ENCODE measurements around the gene PSME2. TPM values are rescaled to one million over a fixed set of nuclear protein-coding genes. Genes with fewer than 3 reads are reported as not detected.

Gene PSME2
- total and polyA plus RNA-seq, 9 of the 15 experiments (the other 6 are each of a cell fraction or from before 2014, with no cell fraction given): 111 to 579 (median 159) TPM

GRCh38 chr14:24172261-24172860 lies 26.0 kb upstream of the PSME2 start:
- FAIRE-seq (no peak), ATAC-seq (no peak), DNase-seq (ENCODE audit: extremely low read depth in 1 of 4, low spot score in 3 of 4) (no peak)
- H3K27ac ChIP-seq (ENCODE audit: extremely low read depth, low read depth, low read length): no peak overlapping the region
- in situ Hi-C loops (cut with MboI): no loop called here
- H3K36me3 ChIP-seq (ENCODE audit: control insufficient read depth, insufficient read depth, low read length): no peaks in the 10 kb centered on the region; the same call in 2 of the 3 replicates
- H3K79me2 ChIP-seq (ENCODE audit: control insufficient read depth, insufficient read depth, low read length): no peaks in the 10 kb centered on the region
- no peaks in the 10 kb centered on the region for H3K9me1 ChIP-seq (ENCODE audit: control insufficient read depth, insufficient read depth, low read length)
- no peak overlapping the region for H3K9ac ChIP-seq (ENCODE audit: insufficient read depth in 1 of 2, low read depth in 2 of 2, low read length in 2 of 2)
- no peaks in the 10 kb centered on the region for H4K20me1 ChIP-seq (replicated peaks; ENCODE audit: control insufficient read depth, insufficient read depth, low read length)
- intact Hi-C loops (cut with micrococcal nuclease): no loop called here
- H3K4me2 ChIP-seq (ENCODE audit: insufficient read depth, low read length): no peak overlapping the region
- CTCF ChIA-PET (ENCODE audit: low intra/inter-chr PET ratio): no interaction called here
- H2AFZ ChIP-seq (ENCODE audit: low read depth, low read length): no peak overlapping the region
- TF ChIP-seq MAX (CRISPR knock-in tag; IDR thresholded peaks at IDR 0.05): no peak
- no peak for TF ChIP-seq KAT7 (CRISPR knock-in tag; IDR thresholded peaks at IDR 0.05; ENCODE audit: borderline replicate concordance)
- no peak for TF ChIP-seq STAG1 (CRISPR knock-in tag; IDR thresholded peaks at IDR 0.05; ENCODE audit: borderline replicate concordance)
- no peak for TF ChIP-seq HMBOX1 (IDR thresholded peaks at IDR 0.05)
- TF ChIP-seq KDM4B (IDR thresholded peaks at IDR 0.05; ENCODE audit: borderline replicate concordance in 2 of 2, low read depth in 1 of 2): no peak
- TF ChIP-seq POLR2A (conservative IDR thresholded peaks at IDR 0.05): no peak
- no peak for TF ChIP-seq CSDE1 (IDR thresholded peaks at IDR 0.05)
- TF ChIP-seq NR0B1 (IDR thresholded peaks at IDR 0.05; ENCODE audit: partially characterized antibody): no peak
- no peak for TF ChIP-seq PRPF4 (IDR thresholded peaks at IDR 0.05; ENCODE audit: insufficient read depth, low read depth, low read length, poor library complexity, severe bottlenecking)
- no peak for TF ChIP-seq CBX1 (IDR thresholded peaks at IDR 0.05; ENCODE audit: low read depth)
- TF ChIP-seq TEAD2 (tag; IDR thresholded peaks at IDR 0.05): no peak
- no peak for TF ChIP-seq MNT (conservative IDR thresholded peaks at IDR 0.05)
- no peaks in the 10 kb centered on the region for H3K9me3 ChIP-seq (replicated peaks; ENCODE audit: control insufficient read depth, insufficient read depth, low read depth, low read length)
- H3K4me3 ChIP-seq: no peak overlapping the region
- H3K4me1 ChIP-seq (replicated peaks in 1 of 2; ENCODE audit: control insufficient read depth in 2 of 2, insufficient read depth in 2 of 2, low read length in 2 of 2): no peaks in the 10 kb centered on the region; a peak in 3 of 5 replicates
- 90% methylated on average over 19 of the region's 30 CpGs for WGBS (ENCODE audit: insufficient coverage, low coverage, missing lambda C conversion rate)
- POLR2A ChIA-PET: interaction anchor here (0.5 to 1.3 kb wide), 3 partner anchors 11 to 43 kb away, joined by 3 to 7 read pairs (median 3); partner anchors contain the start of genes IRF9, MDP1 and PSME1
- no peaks in the 10 kb centered on the region for H3K27me3 ChIP-seq (ENCODE audit: control insufficient read depth in 2 of 2, insufficient read depth in 2 of 2, low read length in 2 of 2)
- no TSS peak for BruUV-seq (replicated peaks)

Data from K562 (cell line).